IPS DF 6.9 (cell line): ENCODE measurements around the gene JARID2.

ENCODE experiments used
- DNase-seq: peaks from one replicate; pipeline ENCODE4 v3.0.0-alpha.2; 2013; ENCODE audit warnings: low read depth, low spot score
- H3K27ac ChIP-seq: one replicate; pipeline ENCODE4 v1.5.1; 2013; ENCODE audit warnings: low read length, control low read depth
- H3K27me3 ChIP-seq: 2 replicates; pipeline ENCODE4 v1.6.1; 2013; ENCODE audit warnings: mild to moderate bottlenecking, low read length; ENCODE audit not compliant: control insufficient read depth, insufficient read depth
- H3K36me3 ChIP-seq: 2 replicates; pipeline ENCODE4 v1.6.1; 2013; ENCODE audit warnings: low read length; ENCODE audit not compliant: control insufficient read depth, insufficient read depth
- H3K4me1 ChIP-seq: 2 replicates; pipeline ENCODE4 v1.6.1; 2013; ENCODE audit warnings: low read length; ENCODE audit not compliant: control insufficient read depth, insufficient read depth
- H3K4me3 ChIP-seq: 2 replicates; pipeline ENCODE4 v1.5.1; 2013; ENCODE audit warnings: mild to moderate bottlenecking, low read length
- H3K9me3 ChIP-seq: 2 replicates; pipeline ENCODE4 v1.6.1; 2013; ENCODE audit warnings: low read length, inconsistent platforms; ENCODE audit not compliant: control insufficient read depth, insufficient read depth
- WGBS: extraction: QIAGEN DNeasy Blood & Tissue Kit; methylation state at CpG from one replicate; pipeline ENCODE4 v1.1.7; 2013; ENCODE audit warnings: mixed read lengths, missing lambda C conversion rate; ENCODE audit not compliant: insufficient read length, insufficient coverage; 5-methylcytosine and 5-hydroxymethylcytosine counted together

The JARID2 gene

DNA sequence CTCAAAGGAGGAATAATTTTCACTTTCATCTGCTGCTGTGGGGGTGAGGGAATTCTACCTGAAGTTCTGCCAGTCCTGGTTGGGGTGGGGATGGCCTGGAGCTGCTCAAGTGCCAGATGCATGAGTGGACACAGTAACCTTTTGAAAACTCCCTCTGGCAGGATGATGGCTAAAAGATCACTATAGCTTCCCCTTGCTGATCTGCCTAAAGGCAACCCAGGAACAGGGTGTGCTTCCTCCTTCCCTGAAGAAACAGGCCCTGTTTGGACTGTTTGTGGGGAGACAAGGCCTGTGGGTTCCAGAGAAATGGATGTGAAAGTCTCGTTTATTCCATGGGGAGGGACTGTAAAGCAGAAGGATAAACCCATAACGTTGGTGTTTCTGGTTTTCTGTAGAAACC is 240.1 kb downstream of the JARID2 start:
- H3K4me3 ChIP-seq, result no peak overlapping the region
- H3K27ac ChIP-seq, result no peak overlapping the region
- no CpG with 5 or more reads among the region's 2 CpGs for WGBS
- no peaks in the 10 kb centered on the region for H3K9me3 ChIP-seq
- H3K4me1 ChIP-seq, result peaks cover 3% of the 10 kb centered on the region; the same call in 1 of the 2 replicates
- H3K36me3 ChIP-seq, result peaks cover 24% of the 10 kb centered on the region
- H3K27me3 ChIP-seq, result no peaks in the 10 kb centered on the region
- DNase-seq, result no peak

DNA sequence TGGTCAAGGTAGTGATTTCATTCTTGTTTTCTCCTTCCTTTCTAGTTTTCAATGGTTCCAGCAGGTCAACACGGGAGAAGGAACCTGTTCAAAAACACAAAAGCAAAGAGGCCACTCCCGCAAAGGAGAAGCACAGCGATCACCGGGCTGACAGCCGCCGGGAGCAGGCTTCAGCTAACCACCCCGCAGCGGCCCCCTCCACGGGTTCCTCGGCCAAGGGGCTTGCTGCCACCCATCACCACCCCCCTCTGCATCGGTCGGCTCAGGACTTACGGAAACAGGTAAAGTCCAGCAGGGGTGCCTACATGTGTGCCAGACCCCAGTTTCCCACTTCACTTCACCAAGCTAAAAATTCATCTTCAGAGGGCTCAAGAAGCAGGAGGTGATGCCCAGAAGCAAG is 241.4 kb downstream of the JARID2 start:
- H3K36me3 ChIP-seq, result peaks cover 24% of the 10 kb centered on the region
- H3K4me1 ChIP-seq, result peaks cover 11% of the 10 kb centered on the region
- no peaks in the 10 kb centered on the region for H3K9me3 ChIP-seq
- H3K4me3 ChIP-seq, result no peak overlapping the region
- DNase-seq, result no peak
- WGBS, result no CpG with 5 or more reads among the region's 13 CpGs
- no peaks in the 10 kb centered on the region for H3K27me3 ChIP-seq
- H3K27ac ChIP-seq, result no peak overlapping the region

DNA sequence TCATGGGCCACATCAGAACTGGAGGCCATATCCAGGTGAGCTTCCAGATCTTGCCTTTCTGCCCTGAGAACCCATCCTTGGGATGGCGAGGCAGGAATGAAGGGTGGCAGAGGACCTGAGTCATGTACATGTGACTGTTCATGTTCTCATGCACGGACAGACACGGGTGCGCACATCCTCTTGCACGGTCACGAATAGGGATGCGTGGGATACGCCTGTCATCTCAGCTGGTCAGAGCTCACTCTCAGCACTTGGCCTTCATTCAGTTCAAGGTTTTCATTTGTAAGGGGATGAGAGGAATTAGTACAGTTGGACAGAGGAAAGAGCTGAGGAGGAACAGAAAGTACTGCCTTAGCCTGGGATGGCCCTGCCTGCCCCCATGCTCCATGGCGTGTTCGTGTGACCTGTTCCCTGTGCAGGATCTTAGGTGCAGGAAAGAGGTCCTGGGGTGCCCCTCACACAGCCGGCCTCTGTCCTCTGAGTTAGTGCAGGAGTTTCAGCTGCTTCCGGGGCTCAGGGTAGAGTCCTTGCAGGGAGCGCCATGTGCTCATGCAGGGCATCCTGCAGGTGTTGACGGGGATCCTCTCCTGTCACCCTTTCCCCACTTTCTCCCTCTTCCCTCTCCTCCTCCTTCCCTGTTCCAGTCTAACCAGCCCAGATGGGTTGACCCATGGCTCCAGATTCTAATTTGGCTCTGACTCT is 243.5 kb downstream of the JARID2 start:
- DNase-seq, result no peak
- no CpG with 5 or more reads among the region's 14 CpGs for WGBS
- H3K36me3 ChIP-seq, result peaks cover 24% of the 10 kb centered on the region
- no peaks in the 10 kb centered on the region for H3K9me3 ChIP-seq
- no peak overlapping the region for H3K4me3 ChIP-seq
- no peaks in the 10 kb centered on the region for H3K27me3 ChIP-seq
- H3K27ac ChIP-seq, result no peak overlapping the region
- H3K4me1 ChIP-seq, result peaks cover 19% of the 10 kb centered on the region

DNA sequence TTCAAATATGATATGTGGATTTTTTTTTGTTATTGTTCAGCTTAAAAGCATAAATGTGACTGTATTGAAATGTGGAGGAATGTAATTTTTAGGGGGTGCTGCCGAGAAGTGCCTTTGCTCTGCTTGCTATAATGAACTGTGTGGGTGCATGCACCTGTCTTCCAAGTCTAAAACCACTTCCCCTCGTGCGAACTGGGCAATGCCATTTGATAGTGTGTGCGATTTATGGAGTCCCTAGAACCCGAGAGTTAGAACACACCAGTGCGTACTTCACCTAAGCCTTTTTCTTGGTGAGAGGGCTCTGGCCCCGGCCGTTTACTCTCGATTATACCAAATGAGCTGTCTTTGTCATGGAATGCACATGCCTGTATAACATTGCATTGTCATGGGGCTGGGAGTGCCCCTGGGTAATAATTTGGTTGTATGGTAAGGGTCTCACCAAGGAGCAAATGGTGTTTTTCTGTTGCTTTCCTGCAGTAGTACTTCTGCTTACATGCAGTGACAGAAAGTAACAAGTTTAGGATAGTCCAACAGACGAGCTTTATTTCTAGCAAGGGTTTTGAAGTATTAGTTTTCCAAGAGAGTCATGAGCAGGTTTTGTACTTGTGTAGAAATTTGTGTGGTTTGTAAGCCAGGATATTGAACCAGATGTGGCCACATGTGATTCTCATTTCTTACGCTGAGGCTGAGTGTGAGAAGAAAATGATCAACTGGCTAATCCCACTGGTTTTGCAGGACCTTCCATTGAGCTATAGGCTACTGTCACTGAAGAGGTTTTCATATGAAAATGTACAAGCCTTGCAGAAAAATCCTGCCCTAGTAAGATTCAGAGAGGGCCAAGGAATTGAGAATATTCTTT is 244.6 kb downstream of the JARID2 start:
- Histone ChIP-seq H3K4me1 (peaks cover 19% of the 10 kb centered on the region), H3K4me3 (no peak overlapping the region), H3K27me3 (no peaks in the 10 kb centered on the region), H3K36me3 (peaks cover 26% of the 10 kb centered on the region), H3K9me3 (no peaks in the 10 kb centered on the region), H3K27ac (no peak overlapping the region)
- no peak for DNase-seq
- no CpG with 5 or more reads among the region's 11 CpGs for WGBS

DNA sequence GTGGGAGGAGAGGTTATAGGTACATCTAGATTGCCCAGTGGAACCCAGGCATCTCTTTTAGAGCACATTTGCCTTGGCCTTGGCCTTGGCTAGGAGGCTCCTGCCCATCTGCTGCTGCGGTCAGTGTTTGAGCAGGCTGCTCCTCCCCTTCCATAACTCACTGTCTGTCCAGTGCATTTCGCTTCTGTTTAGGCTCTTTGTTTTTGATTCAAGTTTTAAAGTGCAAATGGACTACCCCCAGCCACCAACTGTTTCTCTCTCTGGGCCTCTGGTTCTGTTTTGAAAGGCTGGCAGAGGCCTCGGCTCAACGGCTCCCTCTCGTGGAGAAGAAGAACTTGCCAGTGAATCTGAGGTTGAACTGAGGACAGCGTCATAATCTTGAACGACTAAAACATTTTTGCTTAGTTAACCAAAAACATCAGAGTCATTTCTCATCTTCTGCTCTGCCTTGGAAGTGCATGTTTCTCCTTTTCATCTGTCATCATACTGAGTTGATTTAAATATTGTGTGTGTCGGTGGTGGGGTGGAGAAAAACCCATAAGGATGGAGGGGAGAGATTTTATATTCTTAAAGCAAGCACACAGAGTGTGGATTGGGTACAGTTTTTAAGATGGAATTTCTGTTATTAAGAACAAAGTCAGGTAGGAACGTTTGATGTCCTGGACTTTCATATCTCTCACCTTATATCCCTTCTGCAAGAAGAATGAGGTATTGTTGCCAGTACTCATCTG is 245.6 kb downstream of the JARID2 start:
- H3K36me3 ChIP-seq, result peaks cover 35% of the 10 kb centered on the region
- no peak overlapping the region for H3K27ac ChIP-seq
- no peak overlapping the region for H3K4me3 ChIP-seq
- no peaks in the 10 kb centered on the region for H3K9me3 ChIP-seq
- no CpG with 5 or more reads among the region's 9 CpGs for WGBS
- peaks cover 17% of the 10 kb centered on the region for H3K4me1 ChIP-seq
- no peaks in the 10 kb centered on the region for H3K27me3 ChIP-seq
- peak; percentile 31 for DNase-seq

DNA sequence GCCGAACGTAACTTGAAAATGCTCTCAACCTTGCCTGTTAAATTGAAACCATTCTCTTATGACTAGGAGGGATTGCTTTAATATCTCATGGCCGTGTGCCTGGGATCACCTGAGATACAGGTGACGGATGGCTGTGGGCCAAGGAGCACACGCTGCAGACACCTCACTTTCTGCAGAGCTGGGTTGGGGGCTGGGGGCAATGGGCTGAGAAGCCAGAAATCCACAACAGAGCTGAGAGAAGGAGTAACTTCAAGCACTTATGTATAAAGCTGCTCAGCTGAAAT is 246.1 kb downstream of the JARID2 start:
- no peak for DNase-seq
- H3K4me3 ChIP-seq, result no peak overlapping the region
- H3K4me1 ChIP-seq, result peaks cover 17% of the 10 kb centered on the region
- no CpG with 5 or more reads among the region's 5 CpGs for WGBS
- peaks cover 39% of the 10 kb centered on the region for H3K36me3 ChIP-seq
- no peak overlapping the region for H3K27ac ChIP-seq
- no peaks in the 10 kb centered on the region for H3K9me3 ChIP-seq
- no peaks in the 10 kb centered on the region for H3K27me3 ChIP-seq

DNA sequence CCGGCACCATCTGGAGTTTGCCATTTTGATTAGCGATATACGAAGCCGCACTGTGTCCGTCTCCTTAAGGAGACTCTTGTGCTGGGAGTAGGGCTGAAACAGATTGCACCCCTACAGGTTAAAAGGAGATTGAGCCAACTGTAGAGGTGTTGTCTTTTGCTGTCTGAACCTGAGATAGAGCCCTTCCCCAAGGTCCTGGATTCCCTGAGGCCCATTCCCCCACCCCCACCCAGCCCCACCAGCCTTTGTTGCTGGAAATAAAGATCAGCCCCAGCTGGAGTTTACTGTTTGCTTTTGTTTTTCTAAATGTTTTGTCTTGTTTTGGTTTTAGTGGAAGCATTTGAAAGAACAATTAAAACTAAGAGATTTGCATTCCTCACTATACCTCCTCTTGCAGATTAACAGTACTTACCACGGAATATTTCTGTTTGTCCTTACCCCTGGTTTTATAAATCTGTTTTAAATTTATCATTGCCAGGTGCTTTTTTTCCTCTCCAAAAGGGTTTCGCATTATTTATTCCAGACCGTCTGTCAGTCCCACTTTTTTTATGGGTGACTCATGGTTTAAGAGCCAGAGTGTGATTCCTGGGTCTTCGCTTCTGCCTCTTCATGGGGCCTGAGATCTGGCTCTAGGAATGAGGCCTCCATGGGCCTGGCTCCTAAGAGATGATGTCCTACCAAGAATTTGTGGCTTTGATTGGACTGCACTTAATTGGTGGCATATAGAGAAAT is 247.7 kb downstream of the JARID2 start:
- no CpG with 5 or more reads among the region's 9 CpGs for WGBS
- Histone ChIP-seq H3K27me3 (no peaks in the 10 kb centered on the region), H3K4me3 (no peak overlapping the region), H3K9me3 (no peaks in the 10 kb centered on the region), H3K27ac (no peak overlapping the region), H3K4me1 (peaks cover 17% of the 10 kb centered on the region), H3K36me3 (peaks cover 33% of the 10 kb centered on the region)
- no peak for DNase-seq

DNA sequence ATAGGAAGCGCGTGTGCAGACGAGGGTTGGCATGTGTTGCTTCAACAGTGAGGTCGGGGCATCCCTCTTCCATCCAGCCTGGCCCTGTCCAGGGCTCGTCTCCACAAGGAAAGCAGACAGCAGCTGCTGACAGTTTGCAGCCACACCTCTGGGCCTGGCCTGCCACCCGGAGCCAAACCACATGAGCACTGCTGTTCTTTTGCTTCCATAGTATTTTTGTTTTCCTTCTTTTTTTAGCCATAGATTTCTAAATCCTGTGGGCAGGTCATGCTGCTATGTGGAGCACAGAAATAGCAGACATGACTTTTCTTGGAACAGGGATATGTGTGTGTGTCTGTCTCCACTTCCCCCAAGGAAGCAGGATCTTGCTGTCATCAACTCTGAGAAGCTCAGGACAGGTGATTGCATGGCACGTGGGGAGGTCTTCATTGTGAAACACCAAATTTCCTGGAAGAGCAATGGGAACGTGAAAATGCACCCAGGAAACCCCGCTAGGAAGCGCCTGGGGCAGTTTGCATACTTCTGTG is 249.6 kb downstream of the JARID2 start:
- Histone ChIP-seq H3K4me3 (no peak overlapping the region), H3K27ac (no peak overlapping the region), H3K4me1 (peaks cover 16% of the 10 kb centered on the region), H3K9me3 (no peaks in the 10 kb centered on the region), H3K36me3 (peaks cover 35% of the 10 kb centered on the region), H3K27me3 (no peaks in the 10 kb centered on the region)
- WGBS, result no CpG with 5 or more reads among the region's 10 CpGs
- no peak for DNase-seq

DNA sequence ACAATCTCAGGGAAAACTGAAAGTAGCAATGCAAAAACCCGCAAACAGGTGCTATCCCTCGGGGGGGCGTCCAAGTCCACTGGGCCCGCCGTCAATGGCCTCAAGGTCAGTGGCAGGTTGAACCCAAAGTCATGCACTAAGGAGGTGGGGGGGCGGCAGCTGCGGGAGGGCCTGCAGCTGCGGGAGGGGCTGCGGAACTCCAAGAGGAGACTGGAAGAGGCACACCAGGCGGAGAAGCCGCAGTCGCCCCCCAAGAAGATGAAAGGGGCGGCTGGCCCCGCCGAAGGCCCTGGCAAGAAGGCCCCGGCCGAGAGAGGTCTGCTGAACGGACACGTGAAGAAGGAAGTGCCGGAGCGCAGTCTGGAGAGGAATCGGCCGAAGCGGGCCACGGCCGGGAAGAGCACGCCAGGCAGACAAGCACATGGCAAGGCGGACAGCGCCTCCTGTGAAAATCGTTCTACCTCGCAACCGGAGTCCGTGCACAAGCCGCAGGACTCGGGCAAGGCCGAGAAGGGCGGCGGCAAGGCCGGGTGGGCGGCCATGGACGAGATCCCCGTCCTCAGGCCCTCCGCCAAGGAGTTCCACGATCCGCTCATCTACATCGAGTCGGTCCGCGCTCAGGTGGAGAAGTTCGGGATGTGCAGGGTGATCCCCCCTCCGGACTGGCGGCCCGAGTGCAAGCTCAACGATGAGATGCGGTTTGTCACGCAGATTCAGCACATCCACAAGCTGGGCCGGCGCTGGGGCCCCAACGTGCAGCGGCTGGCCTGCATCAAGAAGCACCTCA is 250.7 kb downstream of the JARID2 start:
- Histone ChIP-seq H3K27ac (no peak overlapping the region), H3K4me3 (no peak overlapping the region), H3K4me1 (peaks cover 14% of the 10 kb centered on the region), H3K9me3 (no peaks in the 10 kb centered on the region), H3K27me3 (no peaks in the 10 kb centered on the region), H3K36me3 (peaks cover 46% of the 10 kb centered on the region)
- WGBS, result no CpG with 5 or more reads among the region's 60 CpGs
- no peak for DNase-seq
